Measurements from ENCODE around the gene METTL2B.

METTL2B gene

DNA sequence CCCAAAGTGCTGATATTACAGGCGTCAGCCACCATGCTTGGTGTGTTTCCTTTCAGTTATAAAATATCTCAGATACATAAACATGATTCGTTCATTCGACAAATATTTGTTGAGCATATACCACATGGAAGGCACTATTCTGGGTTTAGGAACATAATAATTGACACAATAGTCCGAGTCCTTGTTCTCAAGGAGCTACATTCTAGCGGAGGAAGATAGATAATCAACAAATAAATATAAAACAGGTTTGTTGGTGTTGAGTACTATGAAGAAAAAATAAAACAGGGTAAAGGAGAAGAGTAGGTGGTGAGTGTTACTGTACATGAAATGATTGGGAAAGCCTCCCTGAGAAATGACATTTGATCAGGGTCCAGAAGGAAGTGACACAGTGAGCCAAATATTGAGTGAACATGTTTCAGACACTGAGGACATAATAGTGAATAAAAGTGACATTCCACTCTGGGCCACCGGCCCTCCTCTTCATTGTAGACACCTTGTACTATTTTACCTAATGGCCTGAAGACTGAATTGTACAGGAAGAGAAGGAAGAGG, 27.7 kb upstream of the METTL2B start:
- no peak for DNase-seq (ENCODE audit: low read depth)
- TF ChIP-seq, protein P1, sequence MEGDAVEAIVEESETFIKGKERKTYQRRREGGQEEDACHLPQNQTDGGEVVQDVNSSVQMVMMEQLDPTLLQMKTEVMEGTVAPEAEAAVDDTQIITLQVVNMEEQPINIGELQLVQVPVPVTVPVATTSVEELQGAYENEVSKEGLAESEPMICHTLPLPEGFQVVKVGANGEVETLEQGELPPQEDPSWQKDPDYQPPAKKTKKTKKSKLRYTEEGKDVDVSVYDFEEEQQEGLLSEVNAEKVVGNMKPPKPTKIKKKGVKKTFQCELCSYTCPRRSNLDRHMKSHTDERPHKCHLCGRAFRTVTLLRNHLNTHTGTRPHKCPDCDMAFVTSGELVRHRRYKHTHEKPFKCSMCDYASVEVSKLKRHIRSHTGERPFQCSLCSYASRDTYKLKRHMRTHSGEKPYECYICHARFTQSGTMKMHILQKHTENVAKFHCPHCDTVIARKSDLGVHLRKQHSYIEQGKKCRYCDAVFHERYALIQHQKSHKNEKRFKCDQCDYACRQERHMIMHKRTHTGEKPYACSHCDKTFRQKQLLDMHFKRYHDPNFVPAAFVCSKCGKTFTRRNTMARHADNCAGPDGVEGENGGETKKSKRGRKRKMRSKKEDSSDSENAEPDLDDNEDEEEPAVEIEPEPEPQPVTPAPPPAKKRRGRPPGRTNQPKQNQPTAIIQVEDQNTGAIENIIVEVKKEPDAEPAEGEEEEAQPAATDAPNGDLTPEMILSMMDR (conservative IDR thresholded peaks at IDR 0.05; ENCODE audit: control insufficient read depth, insufficient read depth, low read depth, low read length): no peak
- no peak overlapping the region for H3K4me3 ChIP-seq (ENCODE audit: control insufficient read depth, low read depth, low read length)

DNA sequence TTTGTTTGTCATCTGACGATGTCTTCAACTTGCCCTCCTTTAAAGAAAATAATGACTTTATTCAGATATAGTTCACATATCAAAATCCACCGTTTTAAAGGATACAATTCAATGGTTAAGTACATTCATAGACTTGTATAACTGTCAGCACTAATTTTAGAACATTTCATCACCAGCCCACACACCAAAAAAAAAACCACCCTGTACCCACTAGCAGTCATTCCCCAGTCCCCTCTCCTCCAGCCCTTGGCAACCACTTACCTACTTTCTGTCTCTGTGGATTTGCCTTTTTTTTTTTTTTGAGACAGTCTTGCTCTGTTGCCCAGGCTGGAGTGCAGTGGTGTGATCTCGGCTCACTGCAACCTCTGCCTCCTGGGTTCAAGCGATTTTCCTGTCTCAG, 26.1 kb upstream of the METTL2B start:
- no peak for DNase-seq (ENCODE audit: low read depth)
- TF ChIP-seq, protein P1 (conservative IDR thresholded peaks at IDR 0.05; ENCODE audit: control insufficient read depth, insufficient read depth, low read depth, low read length): no peak
- H3K4me3 ChIP-seq (ENCODE audit: control insufficient read depth, low read depth, low read length): no peak overlapping the region

DNA sequence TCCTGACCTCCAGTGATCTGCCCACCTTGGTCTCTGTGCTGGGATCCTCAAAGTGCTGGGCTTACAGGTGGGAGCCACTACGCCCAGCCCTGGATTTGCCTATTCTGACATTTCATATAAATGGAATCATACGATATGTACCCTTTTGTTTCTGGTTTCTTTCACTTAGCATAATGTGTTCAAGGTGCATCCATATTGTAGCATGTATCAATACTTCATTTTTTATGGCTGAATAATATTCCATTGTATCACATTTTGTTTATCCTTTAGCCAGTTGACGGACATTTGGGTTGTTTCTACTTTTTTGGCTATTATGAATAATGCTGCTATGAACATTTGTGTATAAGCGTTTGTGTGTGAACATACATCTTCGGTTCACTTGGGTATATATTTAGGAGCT, 25.6 kb upstream of the METTL2B start:
- TF ChIP-seq, protein P1 (conservative IDR thresholded peaks at IDR 0.05; ENCODE audit: control insufficient read depth, insufficient read depth, low read depth, low read length): no peak
- no peak overlapping the region for H3K4me3 ChIP-seq (ENCODE audit: control insufficient read depth, low read depth, low read length)
- DNase-seq (ENCODE audit: low read depth): no peak

DNA sequence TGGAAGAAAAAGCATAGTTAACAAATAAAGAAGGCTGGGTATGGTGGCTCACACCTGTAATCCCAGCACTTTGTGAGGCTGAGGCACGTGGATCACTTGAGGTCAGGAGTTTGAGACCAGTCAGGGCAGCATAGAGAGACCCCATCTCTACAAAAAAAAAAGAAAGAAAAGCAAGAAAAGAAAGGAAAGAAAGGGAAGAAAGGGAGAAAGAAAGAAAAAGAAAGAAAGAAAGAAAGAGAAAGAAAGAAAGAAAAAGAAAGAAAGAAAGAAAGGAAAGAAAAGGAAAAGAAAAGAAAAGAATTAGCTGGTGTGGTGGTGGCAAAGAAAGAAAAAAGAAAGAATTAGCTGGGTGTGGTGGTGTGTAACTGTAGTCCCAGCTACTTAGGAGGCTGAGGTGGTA, 24.0 kb upstream of the METTL2B start:
- TF ChIP-seq, protein P1 (conservative IDR thresholded peaks at IDR 0.05; ENCODE audit: control insufficient read depth, insufficient read depth, low read depth, low read length): no peak
- no peak overlapping the region for H3K4me3 ChIP-seq (ENCODE audit: control insufficient read depth, low read depth, low read length)
- DNase-seq (ENCODE audit: low read depth): no peak

DNA sequence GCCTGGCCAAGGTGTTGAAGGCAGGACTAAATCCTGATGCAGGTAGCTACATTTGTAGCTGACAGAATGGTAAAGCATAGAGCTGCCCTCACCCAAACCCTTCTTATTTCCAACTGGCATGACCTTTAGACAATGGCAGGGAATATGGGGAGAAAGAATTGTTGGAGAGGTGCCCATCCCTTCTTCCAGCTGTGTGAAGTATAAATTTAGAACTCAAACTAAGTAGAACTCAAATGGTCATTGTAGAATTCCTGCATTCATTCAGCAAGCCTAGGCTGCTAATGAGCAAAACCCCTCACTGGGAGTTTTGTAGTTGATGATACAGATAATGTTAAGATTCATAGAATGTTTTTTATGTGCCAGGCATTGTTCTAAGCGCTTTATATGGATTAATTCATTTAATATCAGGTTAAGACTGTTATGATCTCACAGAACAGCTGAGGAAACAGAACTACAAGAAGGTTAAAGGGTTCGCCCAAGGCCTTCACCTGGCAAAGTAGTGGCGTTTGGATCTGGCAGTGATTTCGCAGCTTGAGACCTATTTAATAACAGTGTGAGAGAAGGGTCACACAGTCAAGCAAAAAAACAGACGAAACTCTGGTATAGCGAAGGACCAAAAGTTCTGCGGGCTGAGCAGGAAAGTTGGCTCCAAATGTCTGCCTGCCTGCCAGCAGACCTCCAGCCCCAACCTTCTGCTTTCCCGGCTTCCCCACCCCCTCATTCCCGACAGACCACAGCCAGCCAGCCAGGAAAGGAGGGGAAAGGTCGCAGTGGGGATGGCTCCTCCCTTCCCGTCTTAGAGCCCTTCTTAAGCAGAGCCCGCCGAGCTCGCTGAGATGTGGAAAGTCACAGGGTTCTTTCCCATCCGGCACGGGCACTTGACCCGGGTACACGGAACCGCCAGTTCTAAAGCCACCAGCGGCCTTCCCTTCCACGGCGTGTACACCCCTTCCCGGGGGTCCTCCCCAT, 22.4 kb upstream of the METTL2B start:
- peak; percentile 96 for DNase-seq (ENCODE audit: low read depth)
- TF ChIP-seq, protein P1 (conservative IDR thresholded peaks at IDR 0.05; ENCODE audit: control insufficient read depth, insufficient read depth, low read depth, low read length): no peak
- H3K4me3 ChIP-seq (ENCODE audit: control insufficient read depth, low read depth, low read length): peak overlapping the region; percentile 23

DNA sequence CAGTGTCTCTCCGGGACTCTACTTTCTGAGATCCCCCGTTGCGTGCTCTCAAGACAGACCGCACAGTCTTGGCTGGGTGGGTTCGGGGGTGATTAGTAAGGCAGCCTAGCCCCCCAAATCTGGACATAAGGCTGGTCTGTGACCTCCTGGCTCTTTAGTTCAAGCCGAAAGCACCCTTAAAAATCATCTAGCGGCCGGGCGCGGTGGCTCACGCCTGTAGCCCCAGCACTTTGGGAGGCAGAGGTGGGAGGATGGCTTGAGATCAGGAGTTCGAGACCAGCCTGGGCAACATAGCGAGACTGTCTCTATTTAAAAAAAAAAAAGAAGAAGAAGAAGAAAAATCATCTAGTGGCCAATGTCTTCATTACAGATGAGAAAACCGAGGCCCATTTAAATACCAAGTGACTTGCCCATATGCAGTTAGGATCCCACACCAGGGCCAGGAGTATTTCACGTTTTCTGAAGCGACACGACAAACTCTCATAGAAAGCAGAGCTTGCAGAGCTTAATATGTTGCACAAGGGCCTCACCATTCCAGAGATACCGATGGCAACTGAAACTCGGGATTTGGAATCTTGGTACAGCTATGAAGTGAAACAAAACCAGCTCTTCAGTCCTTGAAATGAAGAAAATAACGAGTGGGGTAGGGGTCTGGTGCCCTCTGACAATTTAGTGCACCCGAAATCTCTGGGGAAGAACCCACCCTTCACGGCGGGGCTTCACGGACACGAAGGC, 21.6 kb upstream of the METTL2B start:
- DNase-seq (ENCODE audit: low read depth): no peak
- peak overlapping the region; percentile 41 for H3K4me3 ChIP-seq (ENCODE audit: control insufficient read depth, low read depth, low read length)
- TF ChIP-seq, protein P1 (conservative IDR thresholded peaks at IDR 0.05; ENCODE audit: control insufficient read depth, insufficient read depth, low read depth, low read length): peak; percentile 5
